ENCODE data around the gene CFAP65.

The CFAP65 gene

DNA sequence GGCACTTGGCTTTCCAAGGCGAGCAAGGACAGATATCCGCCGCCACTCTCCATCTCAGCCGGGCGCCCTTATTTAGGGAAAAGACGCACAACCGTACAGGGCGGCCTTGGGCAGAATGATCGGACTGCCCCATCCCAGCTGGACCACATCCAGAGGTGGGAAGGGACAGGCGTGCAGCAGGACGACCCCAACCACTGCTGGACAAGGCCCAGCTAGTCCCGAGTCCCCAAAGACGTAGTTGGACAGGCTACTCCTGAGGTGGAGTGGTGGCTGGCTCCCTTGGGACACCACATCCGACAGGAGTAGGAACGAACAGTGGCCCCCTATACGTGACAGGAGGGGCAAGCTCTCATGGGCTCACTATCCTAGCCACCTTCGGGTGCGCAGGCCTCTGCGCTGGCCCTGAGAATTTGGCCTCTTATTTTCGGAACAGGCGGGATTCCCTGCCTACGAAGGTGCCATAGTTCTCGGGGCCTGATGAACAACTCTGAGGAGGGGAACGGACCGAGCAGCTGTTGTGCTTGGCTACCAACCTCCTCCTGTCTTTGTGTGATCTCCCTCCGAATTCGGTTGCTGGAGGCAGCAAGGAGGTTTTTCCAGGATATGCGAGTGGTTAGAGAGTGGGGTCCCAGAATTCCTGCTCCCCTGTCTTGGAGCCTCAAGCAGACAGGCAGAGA lies 58.6 kb downstream of the CFAP65 start:
- no peak for DNase-seq (ENCODE audit: low read depth)
- H3K4me3 ChIP-seq (ENCODE audit: low read depth, low read length): no peak overlapping the region
- TF ChIP-seq, protein P1, sequence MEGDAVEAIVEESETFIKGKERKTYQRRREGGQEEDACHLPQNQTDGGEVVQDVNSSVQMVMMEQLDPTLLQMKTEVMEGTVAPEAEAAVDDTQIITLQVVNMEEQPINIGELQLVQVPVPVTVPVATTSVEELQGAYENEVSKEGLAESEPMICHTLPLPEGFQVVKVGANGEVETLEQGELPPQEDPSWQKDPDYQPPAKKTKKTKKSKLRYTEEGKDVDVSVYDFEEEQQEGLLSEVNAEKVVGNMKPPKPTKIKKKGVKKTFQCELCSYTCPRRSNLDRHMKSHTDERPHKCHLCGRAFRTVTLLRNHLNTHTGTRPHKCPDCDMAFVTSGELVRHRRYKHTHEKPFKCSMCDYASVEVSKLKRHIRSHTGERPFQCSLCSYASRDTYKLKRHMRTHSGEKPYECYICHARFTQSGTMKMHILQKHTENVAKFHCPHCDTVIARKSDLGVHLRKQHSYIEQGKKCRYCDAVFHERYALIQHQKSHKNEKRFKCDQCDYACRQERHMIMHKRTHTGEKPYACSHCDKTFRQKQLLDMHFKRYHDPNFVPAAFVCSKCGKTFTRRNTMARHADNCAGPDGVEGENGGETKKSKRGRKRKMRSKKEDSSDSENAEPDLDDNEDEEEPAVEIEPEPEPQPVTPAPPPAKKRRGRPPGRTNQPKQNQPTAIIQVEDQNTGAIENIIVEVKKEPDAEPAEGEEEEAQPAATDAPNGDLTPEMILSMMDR (conservative IDR thresholded peaks at IDR 0.05; ENCODE audit: low read depth, low read length): no peak

DNA sequence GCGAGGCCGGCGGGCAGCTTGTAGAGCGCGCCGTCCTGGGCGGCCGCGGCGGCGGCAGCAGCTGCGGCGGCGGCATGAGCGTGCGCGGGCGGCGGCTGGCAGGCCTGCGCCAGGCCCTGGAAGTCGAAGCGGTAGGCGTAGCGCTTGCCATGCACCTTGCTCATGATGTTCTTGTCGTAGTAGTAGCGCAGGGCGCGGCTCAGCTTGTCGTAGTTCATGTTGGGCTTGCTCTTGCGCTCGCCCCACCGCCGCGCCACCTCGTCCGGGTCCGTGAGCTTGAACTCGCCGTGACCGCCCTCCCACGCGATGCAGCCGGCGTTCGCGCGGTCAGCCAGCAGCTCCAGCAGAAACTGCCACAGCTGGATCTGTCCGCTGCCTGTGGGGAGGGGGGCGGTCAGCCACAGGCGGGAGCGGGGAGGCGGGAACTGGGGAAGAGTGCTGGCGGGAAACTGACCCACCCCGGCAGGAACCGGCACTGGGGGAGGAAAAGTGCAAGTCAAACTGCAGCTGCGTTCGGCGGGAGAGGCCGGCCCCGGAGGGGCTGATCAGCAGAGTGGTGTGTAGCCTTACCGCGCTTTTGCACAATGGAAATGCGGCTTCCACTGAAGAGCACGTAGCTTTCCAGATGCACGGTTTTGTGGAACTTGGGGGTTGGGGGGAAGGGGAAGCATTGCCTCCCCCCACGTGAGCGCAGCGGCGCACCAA lies 59.3 kb downstream of the CFAP65 start:
- no peak for DNase-seq (ENCODE audit: low read depth)
- TF ChIP-seq, protein P1 (conservative IDR thresholded peaks at IDR 0.05; ENCODE audit: low read depth, low read length): no peak
- no peak overlapping the region for H3K4me3 ChIP-seq (ENCODE audit: low read depth, low read length)

DNA sequence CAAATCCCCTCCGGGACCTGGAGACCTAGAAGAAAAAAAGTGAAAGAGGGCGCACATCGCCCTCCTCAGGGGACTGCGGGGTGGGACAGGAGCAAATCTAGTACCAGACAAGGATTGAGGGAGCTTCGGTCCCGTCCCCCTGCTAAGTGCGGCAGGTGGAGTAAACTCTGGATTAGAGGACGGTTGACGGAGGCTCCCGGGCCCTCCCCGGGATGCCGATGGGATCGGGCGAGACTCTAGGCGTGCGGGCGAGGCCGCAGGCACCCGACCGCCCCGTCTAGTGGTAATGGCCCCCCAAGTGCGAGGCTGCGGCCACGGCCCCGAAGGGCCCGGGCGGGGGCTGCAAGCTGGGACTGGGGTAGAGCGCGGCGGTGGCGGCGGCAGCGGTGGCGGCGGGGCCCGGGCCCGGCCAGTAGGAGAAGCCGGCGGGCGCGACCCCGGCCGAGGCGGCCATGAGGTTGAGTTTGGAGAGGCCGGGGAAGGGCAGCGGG lies 59.9 kb downstream of the CFAP65 start:
- TF ChIP-seq, protein P1 (conservative IDR thresholded peaks at IDR 0.05; ENCODE audit: low read depth, low read length): no peak
- no peak overlapping the region for H3K4me3 ChIP-seq (ENCODE audit: low read depth, low read length)
- DNase-seq (ENCODE audit: low read depth): no peak

DNA sequence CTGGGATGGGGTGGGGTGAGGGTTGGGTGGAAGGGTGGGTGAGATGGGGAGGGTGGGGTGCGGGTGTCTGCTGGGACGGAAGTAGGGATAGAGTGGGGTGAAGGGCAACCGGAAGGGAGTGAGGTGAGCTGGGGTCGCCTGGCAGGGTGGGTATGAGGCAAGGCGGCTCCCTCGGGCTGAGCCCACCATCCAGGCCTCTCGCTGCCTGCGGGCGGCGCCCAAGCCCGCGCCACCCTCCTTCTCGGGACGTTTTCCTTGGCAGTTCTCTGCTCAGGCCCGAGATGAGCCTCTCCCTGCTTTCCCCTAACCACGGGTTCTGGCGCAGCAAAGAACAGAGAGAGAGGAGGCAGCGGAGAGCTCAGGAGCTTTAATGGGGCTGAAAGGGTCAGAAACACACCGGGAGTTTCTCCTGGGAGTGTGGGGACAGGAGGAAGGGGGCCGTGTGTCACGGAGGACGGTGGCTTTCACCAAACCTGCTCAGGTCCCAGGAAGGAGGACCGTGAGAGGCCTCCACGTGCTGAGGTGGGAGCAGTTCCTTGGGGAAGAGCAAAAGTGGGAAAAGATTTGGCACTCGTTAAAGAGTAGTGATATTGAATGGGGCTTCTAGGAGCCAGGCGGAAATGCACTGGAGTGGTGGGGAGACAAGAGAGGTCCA lies 60.5 kb downstream of the CFAP65 start:
- H3K4me3 ChIP-seq (ENCODE audit: low read depth, low read length): no peak overlapping the region
- TF ChIP-seq, protein P1 (conservative IDR thresholded peaks at IDR 0.05; ENCODE audit: low read depth, low read length): no peak
- no peak for DNase-seq (ENCODE audit: low read depth)

DNA sequence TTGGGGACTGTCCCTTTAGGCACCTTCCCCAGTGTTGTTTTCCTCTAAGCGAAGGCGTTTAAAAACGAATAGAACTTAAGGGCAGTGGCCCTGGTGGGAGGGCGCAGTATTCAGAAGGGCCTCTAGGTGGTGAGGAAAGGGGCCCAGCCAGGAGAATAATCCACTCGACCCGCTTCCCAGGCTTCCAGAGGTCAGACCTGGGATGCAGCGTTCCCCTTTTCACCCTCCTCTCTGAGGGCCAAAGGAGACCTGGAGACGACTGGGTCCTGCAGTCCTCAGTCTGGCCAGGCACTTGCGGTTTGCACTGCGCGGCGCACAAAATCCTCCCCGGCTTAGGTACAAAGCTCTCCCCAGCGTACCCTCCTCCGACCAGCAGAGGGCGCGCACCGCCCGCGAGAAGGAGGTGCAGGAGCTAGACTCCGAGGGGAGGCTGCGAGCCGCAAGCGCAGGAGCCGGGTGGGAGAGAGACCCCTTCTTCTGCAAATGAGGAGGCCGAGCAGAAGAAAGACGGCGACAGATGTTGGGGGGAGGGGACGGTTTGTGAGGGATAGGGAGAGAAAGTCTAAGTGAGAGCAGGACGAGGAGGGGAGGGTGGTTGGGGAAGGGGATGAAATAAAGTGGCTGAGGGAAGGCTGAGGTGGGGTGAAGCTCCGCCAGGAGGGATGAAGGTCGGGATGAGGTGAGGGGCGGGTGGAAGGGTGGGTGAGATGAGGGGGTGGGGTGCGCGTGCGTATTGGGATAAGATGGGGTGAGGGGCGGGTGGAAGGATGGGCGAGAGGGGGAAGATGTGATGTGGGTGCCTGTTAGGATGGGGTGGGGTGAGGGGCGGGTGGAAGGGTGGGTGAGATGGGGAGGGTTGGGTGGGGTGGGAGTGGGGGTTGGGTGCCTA lies 61.2 kb downstream of the CFAP65 start:
- TF ChIP-seq, protein P1 (conservative IDR thresholded peaks at IDR 0.05; ENCODE audit: low read depth, low read length): peak; percentile 83
- peak overlapping the region; percentile 37 for H3K4me3 ChIP-seq (ENCODE audit: low read depth, low read length)

DNA sequence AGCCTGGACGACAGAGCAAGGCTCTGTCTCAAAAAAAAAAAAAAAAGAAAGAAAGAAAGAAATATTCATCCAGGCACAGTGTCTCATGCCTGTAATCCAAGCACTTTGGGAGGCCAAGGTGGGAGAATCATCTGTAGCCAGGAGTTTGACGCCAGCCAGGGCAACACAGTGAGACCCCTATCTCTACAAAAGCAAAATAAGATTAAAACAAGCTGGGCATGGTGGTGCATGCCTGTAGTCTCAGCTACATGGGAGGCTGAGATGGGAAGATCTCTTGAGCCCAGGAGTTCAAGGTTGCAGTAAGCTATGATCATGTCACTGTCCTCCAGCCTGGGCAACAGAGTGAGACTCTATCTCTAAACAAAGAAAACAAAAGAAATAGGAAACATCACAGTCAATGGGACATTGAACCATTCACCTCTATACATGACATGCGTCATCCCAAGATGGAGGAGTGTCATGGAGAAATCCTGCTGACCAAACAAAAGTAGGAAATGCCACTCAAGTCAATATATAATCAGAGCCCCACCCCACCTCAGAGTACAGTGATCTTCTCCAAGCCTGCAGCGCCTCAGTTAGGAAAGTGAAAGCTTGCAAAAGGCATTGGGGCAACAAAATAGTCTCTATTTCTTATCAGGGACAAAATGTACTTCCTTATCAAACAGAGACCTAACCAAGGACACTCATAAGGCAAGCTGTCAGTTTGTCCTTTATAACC lies 66.1 kb downstream of the CFAP65 start:
- DNase-seq (ENCODE audit: low read depth): no peak
- no peak overlapping the region for H3K4me3 ChIP-seq (ENCODE audit: low read depth, low read length)
- TF ChIP-seq, protein P1 (conservative IDR thresholded peaks at IDR 0.05; ENCODE audit: low read depth, low read length): no peak

More for the DNA sequence above, 61.2 kb downstream of the CFAP65 start:
- DNase-seq (ENCODE audit: low read depth): peak; percentile 82
